Activated T-helper 1 cell treated with anti-CD3 and anti-CD28 coated beads, Interleukin-12 subunit alpha, Interleukin-12 subunit beta, Interleukin-2, Interleukin-4 antibody, amounts not matched to agents 30 ng/mL and 10 ng/mL and 1 ng/mL, durations not matched to agents 14 hours and 24 hours and 36 hours (primary cell): ENCODE results near the gene SRSF12. TPM values are rescaled to one million over a fixed set of nuclear protein-coding genes. Genes with fewer than 3 reads are reported as not detected.
A peak's percentile ranks its signal among the peaks of the same experiment; 100 is the strongest.

Experiments used
- DNase-seq: peaks from one replicate; pipeline ENCODE4 v3.0.0; 2021; ENCODE audit warnings: low spot score
- H3K27ac Mint-ChIP-seq: one replicate; pipeline ENCODE4 v1.8.0; 2021; ENCODE audit warnings: mild to moderate bottlenecking, mixed read lengths
- H3K27me3 Mint-ChIP-seq: one replicate; pipeline ENCODE4 v1.8.0; 2022; ENCODE audit warnings: mild to moderate bottlenecking, moderate library complexity, mixed read lengths; ENCODE audit not compliant: insufficient read depth
- H3K36me3 Mint-ChIP-seq: one replicate; pipeline ENCODE4 v1.8.0; 2021; ENCODE audit warnings: low read depth, mixed read lengths
- H3K4me1 Mint-ChIP-seq: one replicate; pipeline ENCODE4 v1.8.0; 2021; ENCODE audit warnings: low read depth, mixed read lengths
- H3K4me3 Mint-ChIP-seq: one replicate; pipeline ENCODE4 v1.8.0; 2021; ENCODE audit warnings: mild to moderate bottlenecking, moderate library complexity, mixed read lengths
- H3K9me3 Mint-ChIP-seq: one replicate; pipeline ENCODE4 v1.8.0; 2021; ENCODE audit warnings: mixed read lengths
- intact Hi-C: fragments of 100-400 bp; cut with micrococcal nuclease; formaldehyde crosslinking; loops from one replicate; pipeline ENCODE4 v1.15.1; 2024
- total RNA-seq: library from RNA; stranded (reverse); gene quantifications from 2 replicates; pipeline ENCODE4 v1.2.3, GENCODE V29; 2022

The SRSF12 gene
- total RNA-seq, 1 donor from 2014 or later, result 0.10 TPM

- intact Hi-C loops, result no loop called here
- H3K36me3 Mint-ChIP-seq, result no peaks in the 10 kb centered on the region
- H3K4me1 Mint-ChIP-seq, result peaks cover 3% of the 10 kb centered on the region
- peaks cover 14% of the 10 kb centered on the region for H3K27me3 Mint-ChIP-seq
- no peak for DNase-seq
- no peak overlapping the region for H3K4me3 Mint-ChIP-seq
- H3K9me3 Mint-ChIP-seq, result no peaks in the 10 kb centered on the region
- no peak overlapping the region for H3K27ac Mint-ChIP-seq
These were observed 5.9 kb downstream of the SRSF12 start for GRCh38 chr6:89111933-89112332.

DNA sequence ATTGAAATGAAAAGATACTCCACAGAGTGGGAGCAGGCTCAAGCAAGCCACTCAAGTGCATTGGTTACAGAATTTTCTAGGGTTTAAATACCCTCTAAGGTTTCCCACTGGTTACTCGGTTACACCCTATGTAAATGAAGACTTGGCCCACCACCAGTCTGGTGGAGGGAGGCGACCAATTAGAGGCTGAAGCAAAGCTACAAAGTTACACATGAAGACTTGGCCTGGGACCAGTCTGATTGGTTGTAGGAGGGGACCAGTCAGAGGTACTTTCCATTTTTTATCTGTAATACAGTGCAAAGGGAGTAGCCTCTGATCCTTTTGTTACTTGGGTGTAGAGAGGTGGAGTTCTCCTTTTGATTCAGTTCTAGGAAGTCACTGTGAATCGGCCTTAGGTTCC, 7.6 kb downstream of the SRSF12 start:
- no peaks in the 10 kb centered on the region for H3K9me3 Mint-ChIP-seq
- H3K27me3 Mint-ChIP-seq, result peaks cover 4% of the 10 kb centered on the region
- H3K4me1 Mint-ChIP-seq, result no peaks in the 10 kb centered on the region
- H3K4me3 Mint-ChIP-seq, result no peak overlapping the region
- H3K36me3 Mint-ChIP-seq, result no peaks in the 10 kb centered on the region
- intact Hi-C loops, result no loop called here
- no peak for DNase-seq
- no peak overlapping the region for H3K27ac Mint-ChIP-seq

- no peak overlapping the region for H3K4me3 Mint-ChIP-seq
- H3K27ac Mint-ChIP-seq, result no peak overlapping the region
- intact Hi-C loops, result no loop called here
- no peaks in the 10 kb centered on the region for H3K9me3 Mint-ChIP-seq
- H3K4me1 Mint-ChIP-seq, result peaks cover 7% of the 10 kb centered on the region
- H3K27me3 Mint-ChIP-seq, result no peaks in the 10 kb centered on the region
- DNase-seq, result no peak
- no peaks in the 10 kb centered on the region for H3K36me3 Mint-ChIP-seq
These were observed 17.8 kb downstream of the SRSF12 start for GRCh38 chr6:89100114-89100513.

- H3K27ac Mint-ChIP-seq, result no peak overlapping the region
- intact Hi-C loops, result loop anchor here (1.0 to 2.0 kb wide), 3 partner anchors 16 to 72 kb away; no protein-coding TSS in a partner anchor
- H3K4me1 Mint-ChIP-seq, result peaks cover 7% of the 10 kb centered on the region
- DNase-seq, result no peak
- no peaks in the 10 kb centered on the region for H3K27me3 Mint-ChIP-seq
- H3K4me3 Mint-ChIP-seq, result no peak overlapping the region
- no peaks in the 10 kb centered on the region for H3K36me3 Mint-ChIP-seq
- H3K9me3 Mint-ChIP-seq, result no peaks in the 10 kb centered on the region
These were observed 19.4 kb downstream of the SRSF12 start for GRCh38 chr6:89098461-89098860.

DNA sequence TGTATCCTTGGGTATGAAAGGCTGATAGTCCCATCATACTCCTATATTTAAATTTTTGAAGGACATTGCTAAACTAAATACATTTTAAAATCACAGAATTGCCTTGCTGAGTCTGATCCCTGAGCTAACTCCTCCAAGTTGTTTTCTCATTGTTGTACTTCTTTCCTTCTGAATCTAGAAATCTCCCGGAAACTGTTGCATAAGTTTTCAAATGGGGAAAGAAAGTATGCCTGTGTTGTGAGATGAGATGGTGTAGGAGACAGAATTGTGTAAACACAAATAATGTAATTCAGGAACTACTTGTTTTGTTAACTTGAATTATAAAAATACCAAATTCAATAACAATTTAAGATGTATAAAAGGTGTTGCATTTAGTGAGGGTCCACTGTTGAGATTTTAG, 30.0 kb downstream of the SRSF12 start:
- Mint-ChIP-seq H3K36me3 (peaks cover 33% of the 10 kb centered on the region), H3K27ac (no peak overlapping the region), H3K27me3 (no peaks in the 10 kb centered on the region), H3K4me1 (peaks cover 41% of the 10 kb centered on the region), H3K9me3 (no peaks in the 10 kb centered on the region), H3K4me3 (no peak overlapping the region)
- intact Hi-C loops, result no loop called here
- no peak for DNase-seq

DNA sequence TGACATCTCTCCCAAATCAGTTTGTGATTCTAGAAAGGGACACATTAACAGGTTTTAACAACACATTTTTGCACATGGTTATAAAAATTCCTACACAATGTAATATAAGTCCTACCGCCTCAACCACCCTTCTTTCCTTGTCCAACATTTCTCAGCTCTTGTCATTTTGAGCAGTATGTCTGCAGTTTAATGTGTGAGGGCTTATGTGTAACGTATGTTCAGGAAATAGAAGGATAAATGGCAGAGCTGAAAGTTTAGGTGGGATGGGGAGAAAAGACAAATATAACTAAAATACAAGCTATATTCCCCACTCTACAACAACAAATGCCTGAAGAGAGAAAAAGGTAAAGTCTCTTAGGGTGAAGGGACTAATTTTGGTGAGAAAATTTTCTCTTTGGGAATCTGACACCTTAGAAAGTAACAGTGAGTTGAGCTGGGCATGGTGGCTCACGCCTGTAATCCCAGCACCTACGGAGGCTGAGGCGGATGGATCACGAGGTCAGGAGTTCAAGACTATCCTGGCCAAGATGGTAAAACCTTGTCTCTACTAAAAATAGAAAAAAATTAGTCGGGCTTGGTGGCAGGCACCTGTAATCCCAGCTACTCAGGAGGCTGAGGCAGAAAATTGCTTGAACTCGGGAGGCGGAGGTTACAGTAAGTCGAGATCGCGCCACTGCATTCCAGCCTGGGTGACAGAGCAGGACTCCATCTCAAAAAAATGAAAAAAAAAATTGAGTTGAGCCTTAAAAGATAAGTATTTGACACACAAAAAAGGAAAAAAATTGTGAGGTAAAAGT, 32.3 kb downstream of the SRSF12 start:
- no peaks in the 10 kb centered on the region for H3K27me3 Mint-ChIP-seq
- no peaks in the 10 kb centered on the region for H3K9me3 Mint-ChIP-seq
- DNase-seq, result no peak
- H3K36me3 Mint-ChIP-seq, result peaks cover 39% of the 10 kb centered on the region
- peaks cover 44% of the 10 kb centered on the region for H3K4me1 Mint-ChIP-seq
- no peak overlapping the region for H3K4me3 Mint-ChIP-seq
- H3K27ac Mint-ChIP-seq, result no peak overlapping the region
- intact Hi-C loops, result no loop called here

DNA sequence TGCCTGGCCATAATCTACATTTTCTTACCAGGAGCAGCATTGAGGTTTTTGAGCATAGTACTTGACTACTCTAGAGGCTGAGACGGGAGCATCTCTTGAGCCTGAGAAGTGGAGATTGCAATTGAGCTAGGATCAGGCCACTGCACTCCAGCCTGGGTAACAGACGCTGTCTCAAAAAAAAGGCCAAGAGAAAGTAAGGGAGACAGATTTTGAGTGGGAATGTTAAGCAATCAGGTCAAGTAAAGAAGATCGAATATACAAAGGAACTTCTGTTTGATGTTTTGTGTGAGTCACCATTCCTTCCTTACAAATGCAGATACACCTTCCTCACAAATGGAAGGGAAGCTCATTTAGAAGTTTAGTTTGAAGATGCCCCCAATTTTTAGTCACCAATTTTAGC, 32.9 kb downstream of the SRSF12 start:
- H3K27ac Mint-ChIP-seq, result peak overlapping the region; percentile 40
- H3K9me3 Mint-ChIP-seq, result no peaks in the 10 kb centered on the region

GRCh38 chr6:89084542-89084941, 33.3 kb downstream of the SRSF12 start:
- peaks cover 36% of the 10 kb centered on the region for H3K4me1 Mint-ChIP-seq
- no peak for DNase-seq
- H3K36me3 Mint-ChIP-seq, result peaks cover 38% of the 10 kb centered on the region
- H3K4me3 Mint-ChIP-seq, result peak overlapping the region; percentile 60
- no peaks in the 10 kb centered on the region for H3K9me3 Mint-ChIP-seq
- intact Hi-C loops, result loop anchor here (5.0 kb wide), 1 partner anchor 288 kb away; no protein-coding TSS in a partner anchor
- H3K27ac Mint-ChIP-seq, result peak overlapping the region; percentile 40
- H3K27me3 Mint-ChIP-seq, result no peaks in the 10 kb centered on the region

More for the DNA sequence above, 32.9 kb downstream of the SRSF12 start:
- Mint-ChIP-seq H3K27me3 (no peaks in the 10 kb centered on the region), H3K36me3 (peaks cover 39% of the 10 kb centered on the region), H3K4me3 (peak overlapping the region; percentile 60), H3K4me1 (peaks cover 40% of the 10 kb centered on the region)
- no peak for DNase-seq
- intact Hi-C loops, result loop anchor here (5.0 kb wide), 1 partner anchor 287 kb away; no protein-coding TSS in a partner anchor

DNA sequence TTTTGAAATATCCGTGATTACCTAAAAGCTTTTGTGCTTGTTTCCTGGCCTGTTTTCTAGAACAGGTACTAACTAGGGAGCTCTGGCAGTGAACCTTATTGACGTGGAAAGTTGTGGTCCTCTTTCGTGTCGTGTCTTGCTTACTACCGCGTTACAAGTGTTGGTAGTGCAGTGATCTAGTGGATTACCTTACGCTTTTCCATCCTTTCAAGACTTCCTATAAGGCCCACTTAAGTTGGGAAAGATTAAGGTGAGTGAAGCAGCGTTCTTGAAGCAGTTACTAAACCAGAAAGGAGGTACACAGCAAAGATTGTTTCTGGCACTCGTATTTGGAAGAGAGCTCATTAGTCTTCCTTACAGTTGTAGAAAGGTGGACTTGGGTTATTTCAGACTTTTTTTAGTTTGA, 35.4 kb downstream of the SRSF12 start:
- Mint-ChIP-seq H3K4me3 (peak overlapping the region; percentile 91), H3K27me3 (no peaks in the 10 kb centered on the region), H3K36me3 (peaks cover 35% of the 10 kb centered on the region), H3K9me3 (no peaks in the 10 kb centered on the region), H3K4me1 (peaks cover 41% of the 10 kb centered on the region), H3K27ac (peak overlapping the region; percentile 92)
- DNase-seq, result no peak
- intact Hi-C loops, result loop anchor here (1.0 to 5.0 kb wide), 5 partner anchors 16 to 1504 kb away; partner anchors contain the start of gene MAP3K7

DNA sequence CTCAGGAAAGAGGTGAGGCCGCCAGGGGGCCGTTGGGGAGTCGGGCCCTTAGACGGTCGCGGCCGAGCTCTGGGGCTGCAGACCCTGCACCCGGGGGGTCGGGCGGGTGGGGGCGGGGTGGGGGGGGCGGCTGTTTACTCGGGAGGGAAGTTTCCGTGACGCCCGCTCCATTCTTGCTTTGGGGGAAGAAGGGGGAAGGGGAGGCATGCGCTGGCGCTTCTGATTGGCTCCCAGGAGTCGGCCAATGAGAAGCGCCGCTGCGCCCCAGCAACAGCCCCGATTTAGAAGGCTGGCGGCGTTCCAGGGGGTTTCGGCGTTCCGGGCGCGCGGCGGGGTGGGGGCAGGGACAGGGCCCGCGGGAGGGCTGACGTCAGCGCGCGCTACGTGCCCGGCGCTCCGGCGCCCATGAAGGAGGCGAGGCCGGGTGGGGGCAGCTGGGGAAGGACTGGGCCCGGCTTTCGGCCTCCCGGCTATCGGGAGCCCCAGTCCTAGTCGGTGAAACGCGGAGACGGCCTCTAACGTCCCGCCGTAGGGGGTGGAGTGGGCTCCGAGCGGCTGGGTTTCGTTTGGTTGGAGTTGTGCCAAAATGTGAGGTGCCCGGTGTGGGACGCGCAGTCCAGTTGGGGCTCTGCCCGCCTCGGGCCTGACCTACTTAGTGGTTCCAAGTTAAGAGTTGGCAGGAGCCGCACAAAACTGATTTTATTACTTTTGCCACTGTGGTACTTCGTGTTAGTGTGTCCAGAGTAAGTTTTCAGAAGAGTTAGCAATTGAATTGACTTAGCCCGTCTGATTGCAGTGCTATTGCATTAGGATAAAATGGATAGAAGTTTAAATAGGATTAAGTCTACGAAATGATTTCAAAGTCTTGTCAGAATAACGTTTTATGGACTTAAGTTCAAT, 36.2 kb downstream of the SRSF12 start:
- Mint-ChIP-seq H3K4me1 (peaks cover 41% of the 10 kb centered on the region), H3K36me3 (peaks cover 32% of the 10 kb centered on the region), H3K4me3 (peak overlapping the region; percentile 91), H3K27me3 (no peaks in the 10 kb centered on the region), H3K9me3 (no peaks in the 10 kb centered on the region), H3K27ac (peak overlapping the region; percentile 92)
- intact Hi-C loops, result loop anchor here (1.0 to 5.0 kb wide), 9 partner anchors 17 to 1927 kb away; partner anchors contain the start of genes AKIRIN2, LYRM2, MAP3K7 and ZNF292
- DNase-seq, result peak; percentile 95

GRCh38 chr6:89081129-89081422, 36.8 kb downstream of the SRSF12 start:
- DNase-seq, result no peak
- Mint-ChIP-seq H3K27ac (peak overlapping the region; percentile 98), H3K27me3 (no peaks in the 10 kb centered on the region), H3K36me3 (peaks cover 27% of the 10 kb centered on the region), H3K4me1 (peaks cover 39% of the 10 kb centered on the region), H3K9me3 (no peaks in the 10 kb centered on the region), H3K4me3 (peak overlapping the region; percentile 95)
- intact Hi-C loops, result loop anchor here (1.0 to 5.0 kb wide), 5 partner anchors 276 to 1926 kb away; partner anchors contain the start of genes AKIRIN2, LYRM2 and ZNF292

- H3K27me3 Mint-ChIP-seq, result no peaks in the 10 kb centered on the region
- H3K36me3 Mint-ChIP-seq, result peaks cover 25% of the 10 kb centered on the region
- H3K9me3 Mint-ChIP-seq, result no peaks in the 10 kb centered on the region
- peak; percentile 99 for DNase-seq
- H3K4me3 Mint-ChIP-seq, result peak within 1 kb of the TSS; percentile 95
- H3K4me1 Mint-ChIP-seq, result peaks cover 39% of the 10 kb centered on the region
- peak within 1 kb of the TSS; percentile 98 for H3K27ac Mint-ChIP-seq
- intact Hi-C loops, result loop anchor here (1.0 to 5.0 kb wide), 10 partner anchors 65 to 1926 kb away; partner anchors contain the start of genes AKIRIN2, LYRM2, MDN1 and RNGTT
These were observed 37.4 kb downstream of the SRSF12 start, which contains the start of gene PNRC1 for GRCh38 chr6:89080281-89081128. PNRC1 (plus strand) TSS chr6:89080751; CDS start chr6:89080895, 144 bp downstream.
